ENCODE data around the gene SLC35F1.

The SLC35F1 gene

DNA sequence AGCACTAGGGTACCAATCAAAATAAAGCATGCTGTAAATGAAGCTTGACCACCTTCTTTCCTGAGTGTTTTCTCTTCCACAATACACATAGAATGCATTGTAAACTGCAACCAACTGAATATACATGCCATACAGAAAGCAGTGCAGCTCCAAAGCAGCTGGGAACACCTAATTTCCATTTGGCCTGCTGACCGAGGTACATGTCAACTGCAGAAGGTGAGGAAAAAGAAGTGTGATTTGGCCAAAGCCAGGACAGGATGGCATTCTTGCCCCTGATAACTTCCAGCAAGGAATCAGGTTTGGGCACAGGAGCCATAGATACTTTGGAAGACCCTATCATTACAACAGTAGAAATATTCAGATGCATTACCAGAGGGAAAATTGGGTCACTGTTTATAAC, 258.4 kb downstream of the SLC35F1 start:
- CTCF ChIA-PET: no interaction called here
- TF ChIP-seq CTCF (IDR thresholded peaks at IDR 0.05; ENCODE audit: insufficient read depth, low read length, missing control alignments): no peak
- POLR2A ChIA-PET: no interaction called here
- no peak overlapping the region for H3K4me3 ChIP-seq (ENCODE audit: low read depth, low read length)
- no peak for DNase-seq (ENCODE audit: low read depth, low spot score)

GRCh38 chr6:118168421-118168820, 261.4 kb downstream of the SLC35F1 start:
- H3K4me3 ChIP-seq (ENCODE audit: low read depth, low read length): no peak overlapping the region
- ChIA-PET CTCF (no interaction called here), POLR2A (no interaction called here)
- no peak for DNase-seq (ENCODE audit: low read depth, low spot score)
- TF ChIP-seq CTCF (IDR thresholded peaks at IDR 0.05; ENCODE audit: insufficient read depth, low read length, missing control alignments): no peak

GRCh38 chr6:118171852-118172251, 264.8 kb downstream of the SLC35F1 start:
- no peak for DNase-seq (ENCODE audit: low read depth, low spot score)
- TF ChIP-seq CTCF (IDR thresholded peaks at IDR 0.05; ENCODE audit: insufficient read depth, low read length, missing control alignments): no peak
- CTCF ChIA-PET: no interaction called here
- POLR2A ChIA-PET: no interaction called here
- no peak overlapping the region for H3K4me3 ChIP-seq (ENCODE audit: low read depth, low read length)

- POLR2A ChIA-PET: no interaction called here
- CTCF ChIA-PET: no interaction called here
These were observed 267.0 kb downstream of the SLC35F1 start for GRCh38 chr6:118174071-118174470.

DNA sequence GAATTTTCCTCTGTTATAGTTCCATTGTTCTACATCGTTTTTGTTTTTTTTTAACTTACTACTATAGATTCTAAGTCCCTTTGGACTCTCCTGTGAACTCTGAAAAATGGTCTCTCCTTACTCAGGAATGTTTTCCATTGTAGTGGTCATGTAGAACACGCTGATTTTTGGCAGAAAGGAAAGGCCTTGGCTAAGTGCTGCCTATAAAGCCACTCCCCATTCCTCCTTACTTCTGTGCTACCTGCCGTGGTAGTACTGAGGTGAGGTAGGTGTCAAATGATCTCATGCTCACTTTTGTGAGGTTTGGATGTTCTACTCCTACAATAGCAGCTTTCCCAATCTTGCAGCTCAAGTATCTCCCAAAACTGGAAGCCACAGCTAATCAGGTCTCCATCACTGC, 270.7 kb downstream of the SLC35F1 start:
- H3K4me3 ChIP-seq (ENCODE audit: low read depth, low read length): no peak overlapping the region
- no peak for TF ChIP-seq CTCF (IDR thresholded peaks at IDR 0.05; ENCODE audit: insufficient read depth, low read length, missing control alignments)
- CTCF ChIA-PET: no interaction called here
- DNase-seq (ENCODE audit: low read depth, low spot score): no peak
- POLR2A ChIA-PET: no interaction called here

More at GRCh38 chr6:118174071-118174470, 267.0 kb downstream of the SLC35F1 start:
- H3K4me3 ChIP-seq (ENCODE audit: low read depth, low read length): no peak overlapping the region
- no peak for DNase-seq (ENCODE audit: low read depth, low spot score)
- TF ChIP-seq CTCF (IDR thresholded peaks at IDR 0.05; ENCODE audit: insufficient read depth, low read length, missing control alignments): no peak

GRCh38 chr6:118179048-118179447, 272.0 kb downstream of the SLC35F1 start:
- POLR2A ChIA-PET: no interaction called here
- no peak overlapping the region for H3K4me3 ChIP-seq (ENCODE audit: low read depth, low read length)
- CTCF ChIA-PET: no interaction called here
- no peak for DNase-seq (ENCODE audit: low read depth, low spot score)
- TF ChIP-seq CTCF (IDR thresholded peaks at IDR 0.05; ENCODE audit: insufficient read depth, low read length, missing control alignments): no peak
